Measurements from ENCODE around the gene SLCO2A1. TPM values are rescaled to one million over a fixed set of nuclear protein-coding genes. Genes with fewer than 3 reads are reported as not detected.

The SLCO2A1 gene
- polyA plus RNA-seq, 4 donors: 1.6 to 36.7 (median 4.9) TPM

DNA sequence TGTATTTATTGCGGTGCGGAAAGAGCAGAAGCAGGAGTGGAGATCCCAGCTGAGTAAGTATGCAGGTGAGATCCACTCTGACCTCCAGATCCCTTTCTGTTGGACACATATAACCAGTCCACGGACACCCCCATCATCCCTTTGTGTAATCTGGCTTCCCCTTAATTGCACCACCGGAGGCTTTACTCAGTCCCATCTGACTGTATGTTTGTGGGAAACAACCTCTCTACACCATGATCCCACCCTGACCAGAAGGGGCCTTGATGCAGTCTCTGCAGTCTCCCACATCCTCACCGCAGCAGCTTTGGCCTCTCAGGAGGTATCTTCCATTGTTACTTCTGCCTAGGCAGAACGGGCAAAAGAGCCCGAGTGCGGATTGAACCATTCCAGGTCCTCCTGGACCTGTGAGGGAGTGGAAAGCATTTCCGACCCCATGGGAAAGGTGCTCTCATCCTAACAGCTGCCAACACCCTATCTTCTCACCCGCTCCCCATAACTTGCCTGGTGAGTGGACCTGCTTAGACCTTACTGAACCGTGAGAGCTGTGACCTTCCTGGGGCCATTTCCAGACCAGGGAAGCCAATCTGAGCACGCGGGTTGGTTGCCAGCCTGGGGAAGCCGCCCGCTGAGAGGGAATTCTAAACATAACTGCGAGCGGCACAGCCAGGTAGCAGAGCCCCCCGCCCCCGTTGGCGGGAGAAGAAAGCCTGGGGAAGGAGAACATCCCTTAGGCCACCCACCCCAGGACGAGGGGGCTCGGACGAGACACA lies 1.1 kb downstream of the SLCO2A1 start:
- Histone ChIP-seq H3K27ac (ENCODE audit: low read depth in 1 of 3, low read length in 2 of 3) (no peak overlapping the region), H3K4me3 (ENCODE audit: low read depth in 1 of 3, low read length in 3 of 3) (peak overlapping the region; percentile 34 to 73 (median 43)), H3K27me3 (ENCODE audit: control insufficient read depth in 3 of 3, insufficient read depth in 3 of 3, low read length in 3 of 3) (peaks cover 3 to 23% (median 5%) of the 10 kb centered on the region in 3 donors), H3K9me3 (ENCODE audit: control insufficient read depth in 2 of 2, insufficient read depth in 1 of 2, low read depth in 1 of 2, low read length in 1 of 2) (no peaks in the 10 kb centered on the region), H3K36me3 (ENCODE audit: control insufficient read depth in 3 of 3, insufficient read depth in 2 of 3, low read depth in 1 of 3, low read length in 3 of 3) (no peaks in the 10 kb centered on the region), H3K4me1 (ENCODE audit: control insufficient read depth in 3 of 3, insufficient read depth in 2 of 3, low read depth in 1 of 3, low read length in 2 of 3) (peaks cover 3 to 9% (median 4%) of the 10 kb centered on the region in 3 donors)
- FAIRE-seq (no peak), DNase-seq (peak in 1 of 2 donors; percentile 38)
- 39 to 43% (median 39%) methylated on average over 23 of the region's 23 CpGs for WGBS, 3 donors

DNA sequence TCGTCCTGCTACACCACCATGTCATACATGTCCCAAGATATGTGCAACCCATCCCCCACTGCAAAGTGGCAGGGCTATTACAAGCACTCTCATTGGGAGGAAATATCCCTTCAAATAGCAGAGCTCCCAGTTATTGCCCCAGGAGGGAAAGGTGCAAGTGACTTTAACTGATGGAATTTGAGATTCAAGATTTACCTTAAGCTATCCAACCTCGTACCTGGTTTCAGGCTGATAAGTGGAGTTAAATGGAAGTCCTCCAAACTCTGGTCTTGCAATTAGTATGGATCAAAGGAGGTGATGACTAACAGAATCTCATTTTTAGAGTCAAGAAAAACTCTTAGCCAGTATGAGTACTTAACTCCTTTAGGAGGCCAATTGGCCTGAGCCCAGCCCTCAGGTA lies 2.1 kb downstream of the SLCO2A1 start:
- Histone ChIP-seq H3K27ac (ENCODE audit: low read depth in 1 of 3, low read length in 2 of 3) (peak overlapping the region in 1 of 3 donors; percentile 3), H3K36me3 (ENCODE audit: control insufficient read depth in 3 of 3, insufficient read depth in 2 of 3, low read depth in 1 of 3, low read length in 3 of 3) (no peaks in the 10 kb centered on the region), H3K4me3 (ENCODE audit: low read depth in 1 of 3, low read length in 3 of 3) (peak overlapping the region in 1 of 3 donors; percentile 26), H3K4me1 (ENCODE audit: control insufficient read depth in 3 of 3, insufficient read depth in 2 of 3, low read depth in 1 of 3, low read length in 2 of 3) (peaks cover 3 to 9% (median 4%) of the 10 kb centered on the region in 3 donors), H3K27me3 (ENCODE audit: control insufficient read depth in 3 of 3, insufficient read depth in 3 of 3, low read length in 3 of 3) (peaks cover 3 to 23% (median 5%) of the 10 kb centered on the region in 3 donors), H3K9me3 (ENCODE audit: control insufficient read depth in 2 of 2, insufficient read depth in 1 of 2, low read depth in 1 of 2, low read length in 1 of 2) (no peaks in the 10 kb centered on the region)
- no peak for FAIRE-seq
- 37 to 64% (median 57%) methylated on average over 2 of the region's 2 CpGs for WGBS, 3 donors
- peak in 1 of 2 donors; percentile 34 for DNase-seq

DNA sequence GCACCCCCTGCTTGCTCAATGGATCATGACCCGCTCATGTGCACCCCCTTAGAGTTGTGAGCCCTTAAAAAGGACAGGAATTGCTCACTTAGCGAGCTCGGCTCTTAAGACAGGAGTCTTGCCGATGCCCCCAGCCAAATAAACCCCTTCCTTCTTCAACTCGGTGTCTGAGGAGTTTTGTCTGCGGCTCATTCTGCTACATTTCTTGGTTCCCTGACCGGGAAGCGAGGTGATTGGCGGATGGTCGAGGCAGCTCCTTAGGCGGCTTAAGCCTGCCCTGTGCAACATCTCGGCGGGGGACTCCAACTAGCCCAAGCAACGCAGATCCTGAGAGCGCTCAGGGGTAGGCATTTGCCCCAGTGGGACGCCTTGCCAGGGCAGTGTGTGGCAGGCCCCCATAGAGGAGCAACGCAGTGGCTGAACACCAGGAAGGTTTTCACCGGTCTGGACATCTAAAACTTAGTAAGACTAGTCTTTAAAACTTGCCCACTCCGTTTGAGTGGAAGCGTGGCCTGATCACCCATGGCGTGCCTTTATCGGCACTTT lies 9.5 kb downstream of the SLCO2A1 start:
- FAIRE-seq: no peak
- Histone ChIP-seq H3K4me1 (ENCODE audit: control insufficient read depth in 3 of 3, insufficient read depth in 2 of 3, low read depth in 1 of 3, low read length in 2 of 3) (no peaks in the 10 kb centered on the region), H3K27me3 (ENCODE audit: control insufficient read depth in 3 of 3, insufficient read depth in 3 of 3, low read length in 3 of 3) (peaks cover 0 to 3% (median 0%) of the 10 kb centered on the region in 3 donors), H3K36me3 (ENCODE audit: control insufficient read depth in 3 of 3, insufficient read depth in 2 of 3, low read depth in 1 of 3, low read length in 3 of 3) (no peaks in the 10 kb centered on the region), H3K27ac (ENCODE audit: low read depth in 1 of 3, low read length in 2 of 3) (no peak overlapping the region), H3K4me3 (ENCODE audit: low read depth in 1 of 3, low read length in 3 of 3) (no peak overlapping the region), H3K9me3 (ENCODE audit: control insufficient read depth in 2 of 2, insufficient read depth in 1 of 2, low read depth in 1 of 2, low read length in 1 of 2) (no peaks in the 10 kb centered on the region)
- DNase-seq: no peak
- 91 to 95% (median 94%) methylated on average over 22 of the region's 22 CpGs for WGBS, 3 donors

DNA sequence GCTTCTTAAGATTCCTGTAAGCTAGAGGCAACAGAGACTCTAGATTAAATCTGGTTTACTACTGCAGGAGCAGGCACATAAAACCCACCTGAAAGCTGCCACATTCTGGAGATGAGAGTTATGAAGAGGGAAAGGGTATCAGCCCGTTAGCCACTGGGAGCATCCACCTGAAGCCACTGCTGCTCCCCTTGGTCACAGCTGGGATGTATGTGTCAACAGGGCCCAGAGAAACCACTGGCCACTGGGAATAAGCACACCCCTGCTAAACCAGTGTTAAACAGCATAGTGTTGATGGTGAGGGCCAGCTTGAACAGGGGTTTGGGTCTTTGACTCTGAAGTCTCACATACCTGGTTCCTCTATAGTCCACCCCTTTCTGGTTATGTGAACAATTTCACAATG lies 10.9 kb downstream of the SLCO2A1 start:
- FAIRE-seq (no peak), DNase-seq (no peak)
- H3K4me1 ChIP-seq (ENCODE audit: control insufficient read depth in 3 of 3, insufficient read depth in 2 of 3, low read depth in 1 of 3, low read length in 2 of 3): no peaks in the 10 kb centered on the region
- WGBS, 3 donors: 69 to 83% (median 78%) methylated on average over 1 of the region's 1 CpG
- H3K27me3 ChIP-seq (ENCODE audit: control insufficient read depth in 3 of 3, insufficient read depth in 3 of 3, low read length in 3 of 3): peaks cover 0 to 3% (median 0%) of the 10 kb centered on the region in 3 donors
- H3K4me3 ChIP-seq (ENCODE audit: low read depth in 1 of 3, low read length in 3 of 3): no peak overlapping the region
- no peaks in the 10 kb centered on the region for H3K9me3 ChIP-seq (ENCODE audit: control insufficient read depth in 2 of 2, insufficient read depth in 1 of 2, low read depth in 1 of 2, low read length in 1 of 2)
- H3K27ac ChIP-seq (ENCODE audit: low read depth in 1 of 3, low read length in 2 of 3): no peak overlapping the region
- no peaks in the 10 kb centered on the region for H3K36me3 ChIP-seq (ENCODE audit: control insufficient read depth in 3 of 3, insufficient read depth in 2 of 3, low read depth in 1 of 3, low read length in 3 of 3)

DNA sequence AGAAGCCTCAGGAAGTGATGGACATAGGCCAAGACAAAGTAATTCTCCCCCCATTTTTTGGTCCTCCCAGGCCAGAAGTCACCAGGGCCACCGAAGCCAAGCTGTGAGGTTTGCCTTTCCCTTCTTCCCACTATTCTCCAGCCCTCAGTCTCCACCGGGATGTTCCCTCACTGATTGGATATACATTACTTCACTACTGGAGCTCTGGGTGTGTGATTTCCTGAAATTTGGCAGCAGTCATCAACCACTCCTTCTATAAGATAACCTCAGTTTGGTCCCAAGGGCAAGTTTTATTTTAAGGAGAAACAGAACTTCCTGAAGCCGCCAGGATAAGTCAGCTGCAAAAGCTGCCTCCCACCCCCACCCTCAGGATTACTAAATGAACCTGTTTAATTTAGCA lies 11.3 kb downstream of the SLCO2A1 start:
- Histone ChIP-seq H3K4me3 (ENCODE audit: low read depth in 1 of 3, low read length in 3 of 3) (no peak overlapping the region), H3K4me1 (ENCODE audit: control insufficient read depth in 3 of 3, insufficient read depth in 2 of 3, low read depth in 1 of 3, low read length in 2 of 3) (no peaks in the 10 kb centered on the region), H3K36me3 (ENCODE audit: control insufficient read depth in 3 of 3, insufficient read depth in 2 of 3, low read depth in 1 of 3, low read length in 3 of 3) (no peaks in the 10 kb centered on the region), H3K27me3 (ENCODE audit: control insufficient read depth in 3 of 3, insufficient read depth in 3 of 3, low read length in 3 of 3) (peaks cover 0 to 3% (median 0%) of the 10 kb centered on the region in 3 donors), H3K9me3 (ENCODE audit: control insufficient read depth in 2 of 2, insufficient read depth in 1 of 2, low read depth in 1 of 2, low read length in 1 of 2) (no peaks in the 10 kb centered on the region), H3K27ac (ENCODE audit: low read depth in 1 of 3, low read length in 2 of 3) (no peak overlapping the region)
- DNase-seq: no peak
- 54 to 61% (median 58%) methylated on average over 3 of the region's 3 CpGs for WGBS, 3 donors
- FAIRE-seq: no peak

DNA sequence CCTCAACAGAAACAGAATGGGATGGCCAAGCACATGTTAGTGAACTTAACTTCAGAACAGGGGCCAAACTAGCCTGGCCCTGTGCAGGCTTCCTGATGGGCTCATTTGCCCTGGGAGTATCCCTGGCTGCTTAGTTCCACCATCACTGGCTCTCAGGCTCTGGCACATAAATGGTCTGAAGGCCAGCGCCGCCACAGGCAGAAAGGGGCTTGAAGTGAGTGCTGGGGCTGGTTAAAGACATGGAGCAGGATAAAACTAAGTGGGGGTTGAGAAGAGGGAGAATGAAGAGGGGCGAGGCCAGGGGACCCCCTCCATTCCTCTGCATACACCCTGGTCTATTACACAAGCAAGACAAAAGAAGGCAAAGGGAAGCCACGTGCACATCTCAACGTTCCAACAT lies 12.2 kb downstream of the SLCO2A1 start:
- FAIRE-seq: no peak
- WGBS, 3 donors: 85 to 90% (median 86%) methylated on average over 5 of the region's 5 CpGs

DNA sequence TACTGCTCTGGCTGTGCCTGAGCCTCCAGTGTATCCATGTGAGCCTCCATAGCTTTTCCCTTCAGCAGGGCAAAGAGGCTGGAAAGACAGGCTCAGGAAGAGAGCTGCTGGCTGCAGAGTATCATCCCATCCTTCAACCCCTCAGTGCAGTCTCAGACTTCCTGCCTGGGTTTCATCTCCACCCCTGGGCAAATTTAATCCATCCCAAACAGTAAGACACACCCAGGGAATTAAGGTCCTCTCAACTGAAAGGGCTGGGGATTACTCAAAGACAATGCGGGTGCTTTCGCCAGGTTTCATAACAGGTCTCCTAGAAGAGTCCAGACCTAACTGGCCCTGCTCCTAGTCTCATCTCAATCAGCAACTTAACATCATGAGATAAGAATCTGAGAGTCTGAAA lies 15.5 kb downstream of the SLCO2A1 start:
- WGBS, 3 donors: 95 to 100% (median 97%) methylated on average over 2 of the region's 2 CpGs
- H3K27ac ChIP-seq (ENCODE audit: low read depth in 1 of 3, low read length in 2 of 3): no peak overlapping the region
- no peaks in the 10 kb centered on the region for H3K36me3 ChIP-seq (ENCODE audit: control insufficient read depth in 3 of 3, insufficient read depth in 2 of 3, low read depth in 1 of 3, low read length in 3 of 3)
- H3K27me3 ChIP-seq (ENCODE audit: control insufficient read depth in 3 of 3, insufficient read depth in 3 of 3, low read length in 3 of 3): peaks cover 0 to 3% (median 0%) of the 10 kb centered on the region in 3 donors
- peaks cover 0 to 2% (median 0%) of the 10 kb centered on the region in 3 donors for H3K4me1 ChIP-seq (ENCODE audit: control insufficient read depth in 3 of 3, insufficient read depth in 2 of 3, low read depth in 1 of 3, low read length in 2 of 3)
- DNase-seq: no peak
- no peak for FAIRE-seq
- H3K4me3 ChIP-seq (ENCODE audit: low read depth in 1 of 3, low read length in 3 of 3): no peak overlapping the region
- H3K9me3 ChIP-seq (ENCODE audit: control insufficient read depth in 2 of 2, insufficient read depth in 1 of 2, low read depth in 1 of 2, low read length in 1 of 2): no peaks in the 10 kb centered on the region

More for the DNA sequence above, 12.2 kb downstream of the SLCO2A1 start:
- peaks cover 0 to 3% (median 0%) of the 10 kb centered on the region in 3 donors for H3K27me3 ChIP-seq (ENCODE audit: control insufficient read depth in 3 of 3, insufficient read depth in 3 of 3, low read length in 3 of 3)
- no peak overlapping the region for H3K27ac ChIP-seq (ENCODE audit: low read depth in 1 of 3, low read length in 2 of 3)
- H3K4me1 ChIP-seq (ENCODE audit: control insufficient read depth in 3 of 3, insufficient read depth in 2 of 3, low read depth in 1 of 3, low read length in 2 of 3): no peaks in the 10 kb centered on the region
- DNase-seq: no peak
- no peak overlapping the region for H3K4me3 ChIP-seq (ENCODE audit: low read depth in 1 of 3, low read length in 3 of 3)
- H3K9me3 ChIP-seq (ENCODE audit: control insufficient read depth in 2 of 2, insufficient read depth in 1 of 2, low read depth in 1 of 2, low read length in 1 of 2): no peaks in the 10 kb centered on the region
- no peaks in the 10 kb centered on the region for H3K36me3 ChIP-seq (ENCODE audit: control insufficient read depth in 3 of 3, insufficient read depth in 2 of 3, low read depth in 1 of 3, low read length in 3 of 3)

DNA sequence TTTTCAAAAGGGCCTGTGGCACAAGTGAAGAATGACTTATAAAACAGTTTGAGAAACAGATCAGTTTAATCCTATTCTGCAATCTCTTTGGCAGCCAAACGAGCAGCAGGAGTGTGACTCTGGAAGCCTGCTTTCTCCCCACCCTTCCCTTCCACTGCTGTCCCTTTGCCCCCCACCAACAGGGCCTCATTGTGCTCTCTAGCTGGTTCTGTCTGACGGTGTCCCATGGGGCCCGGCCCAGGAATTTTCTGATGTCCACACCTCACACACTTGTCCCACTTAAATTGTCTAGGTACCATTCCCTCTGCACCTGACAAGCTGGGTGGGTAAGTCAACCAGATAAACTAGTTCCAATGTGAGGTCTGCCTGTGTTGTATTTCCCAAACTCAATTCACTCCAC lies 16.4 kb downstream of the SLCO2A1 start:
- H3K4me1 ChIP-seq (ENCODE audit: control insufficient read depth in 3 of 3, insufficient read depth in 2 of 3, low read depth in 1 of 3, low read length in 2 of 3): peaks cover 0 to 6% (median 0%) of the 10 kb centered on the region in 3 donors
- H3K36me3 ChIP-seq (ENCODE audit: control insufficient read depth in 3 of 3, insufficient read depth in 2 of 3, low read depth in 1 of 3, low read length in 3 of 3): no peaks in the 10 kb centered on the region
- peaks cover 0 to 3% (median 0%) of the 10 kb centered on the region in 3 donors for H3K27me3 ChIP-seq (ENCODE audit: control insufficient read depth in 3 of 3, insufficient read depth in 3 of 3, low read length in 3 of 3)
- WGBS, 3 donors: 70 to 73% (median 72%) methylated on average over 3 of the region's 3 CpGs
- no peaks in the 10 kb centered on the region for H3K9me3 ChIP-seq (ENCODE audit: control insufficient read depth in 2 of 2, insufficient read depth in 1 of 2, low read depth in 1 of 2, low read length in 1 of 2)
- no peak overlapping the region for H3K27ac ChIP-seq (ENCODE audit: low read depth in 1 of 3, low read length in 2 of 3)
- H3K4me3 ChIP-seq (ENCODE audit: low read depth in 1 of 3, low read length in 3 of 3): no peak overlapping the region
- no peak for DNase-seq
- FAIRE-seq: no peak
